Measurements from ENCODE around the gene SFTPD.
"Not testable (repeated sequence)": the region's sequence is repeated elsewhere in the genome, so short reads cannot be mapped to it uniquely, and the experiment has no call there.

The SFTPD gene

GRCh38 chr10:79890469-79890868 is 58.4 kb downstream of the SFTPD start:
- Histone ChIP-seq H3K4me2 (ENCODE audit: low read length) (no peak overlapping the region), H3K9me3 (ENCODE audit: low read length) (no peaks in the 10 kb centered on the region), H3K36me3 (ENCODE audit: insufficient read depth, low read length) (no peaks in the 10 kb centered on the region), H3K4me3 (ENCODE audit: low read depth, low read length, poor library complexity, severe bottlenecking) (no peak overlapping the region), H3K27me3 (ENCODE audit: insufficient read depth, low read length) (no peaks in the 10 kb centered on the region), H3K79me2 (ENCODE audit: insufficient read depth, low read length) (no peaks in the 10 kb centered on the region), H3K4me1 (ENCODE audit: insufficient read depth, low read length, severe bottlenecking) (no peaks in the 10 kb centered on the region), H3K27ac (ENCODE audit: low read depth, low read length, poor library complexity, severe bottlenecking) (no peak overlapping the region), H2AFZ (ENCODE audit: low read length) (no peak overlapping the region), H3F3A (ENCODE audit: insufficient read depth, low read length) (no peaks in the 10 kb centered on the region), H3K9ac (ENCODE audit: low read length) (no peak overlapping the region), H3K9me2 (ENCODE audit: low read depth, low read length) (no peaks in the 10 kb centered on the region), H4K20me1 (ENCODE audit: insufficient read depth, low read length) (no peaks in the 10 kb centered on the region)
- TF ChIP-seq, protein P1, sequence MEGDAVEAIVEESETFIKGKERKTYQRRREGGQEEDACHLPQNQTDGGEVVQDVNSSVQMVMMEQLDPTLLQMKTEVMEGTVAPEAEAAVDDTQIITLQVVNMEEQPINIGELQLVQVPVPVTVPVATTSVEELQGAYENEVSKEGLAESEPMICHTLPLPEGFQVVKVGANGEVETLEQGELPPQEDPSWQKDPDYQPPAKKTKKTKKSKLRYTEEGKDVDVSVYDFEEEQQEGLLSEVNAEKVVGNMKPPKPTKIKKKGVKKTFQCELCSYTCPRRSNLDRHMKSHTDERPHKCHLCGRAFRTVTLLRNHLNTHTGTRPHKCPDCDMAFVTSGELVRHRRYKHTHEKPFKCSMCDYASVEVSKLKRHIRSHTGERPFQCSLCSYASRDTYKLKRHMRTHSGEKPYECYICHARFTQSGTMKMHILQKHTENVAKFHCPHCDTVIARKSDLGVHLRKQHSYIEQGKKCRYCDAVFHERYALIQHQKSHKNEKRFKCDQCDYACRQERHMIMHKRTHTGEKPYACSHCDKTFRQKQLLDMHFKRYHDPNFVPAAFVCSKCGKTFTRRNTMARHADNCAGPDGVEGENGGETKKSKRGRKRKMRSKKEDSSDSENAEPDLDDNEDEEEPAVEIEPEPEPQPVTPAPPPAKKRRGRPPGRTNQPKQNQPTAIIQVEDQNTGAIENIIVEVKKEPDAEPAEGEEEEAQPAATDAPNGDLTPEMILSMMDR (IDR thresholded peaks at IDR 0.05; ENCODE audit: low read length), result no peak
- no peak for TF ChIP-seq EZH2 (IDR thresholded peaks at IDR 0.05; ENCODE audit: borderline replicate concordance, low read length)

GRCh38 chr10:79888984-79889383 is 59.9 kb downstream of the SFTPD start:
- not testable (repeated sequence) for H3K27ac ChIP-seq (ENCODE audit: low read depth, low read length, poor library complexity, severe bottlenecking); H3K36me3 ChIP-seq (ENCODE audit: insufficient read depth, low read length); H4K20me1 ChIP-seq (ENCODE audit: insufficient read depth, low read length); H3K9me2 ChIP-seq (ENCODE audit: low read depth, low read length); H3K9me3 ChIP-seq (ENCODE audit: low read length); H3K27me3 ChIP-seq (ENCODE audit: insufficient read depth, low read length); H2AFZ ChIP-seq (ENCODE audit: low read length); H3F3A ChIP-seq (ENCODE audit: insufficient read depth, low read length); H3K4me1 ChIP-seq (ENCODE audit: insufficient read depth, low read length, severe bottlenecking); H3K9ac ChIP-seq (ENCODE audit: low read length); H3K4me2 ChIP-seq (ENCODE audit: low read length); H3K4me3 ChIP-seq (ENCODE audit: low read depth, low read length, poor library complexity, severe bottlenecking); H3K79me2 ChIP-seq (ENCODE audit: insufficient read depth, low read length)
